ENCODE results near the gene MAP2. TPM values are rescaled to one million over a fixed set of nuclear protein-coding genes. Genes with fewer than 3 reads are reported as not detected.

The MAP2 gene
- total RNA-seq, 1 experiment from 2014 or later = 7.4 TPM

- intact Hi-C loops (cut with micrococcal nuclease) = no loop called here
- H3K27me3 ChIP-seq (ENCODE audit: insufficient read depth, low read length) = no peaks in the 10 kb centered on the region
- H3K9ac ChIP-seq (ENCODE audit: low read length) = no peak overlapping the region
- no peaks in the 10 kb centered on the region for H3K36me3 ChIP-seq (ENCODE audit: control insufficient read depth in 1 of 2, insufficient read depth in 2 of 2, low read length in 2 of 2)
- H3K79me2 ChIP-seq (ENCODE audit: insufficient read depth, low read length) = no peaks in the 10 kb centered on the region
- H3K9me2 ChIP-seq (ENCODE audit: insufficient read depth) = no peaks in the 10 kb centered on the region
- BruUV-seq (replicated peaks) = no TSS peak
- H3K4me3 ChIP-seq (replicated peaks in 1 of 2; ENCODE audit: low read depth in 1 of 2, low read length in 2 of 2) = no peak overlapping the region
- POLR2A ChIA-PET = interaction anchor here (1.1 kb wide), 1 partner anchor 42 kb away, joined by 3 read pairs; no protein-coding TSS in a partner anchor
- H4K20me1 ChIP-seq (ENCODE audit: insufficient read depth) = no peaks in the 10 kb centered on the region
- H3K4me1 ChIP-seq (ENCODE audit: control insufficient read depth in 1 of 2, insufficient read depth in 2 of 2, low read length in 2 of 2) = peaks cover 9 to 15% of the 10 kb centered on the region in 2 experiments
- peak; percentile 34; the same call in 1 of the 2 replicates for ATAC-seq
- H3K4me2 ChIP-seq (ENCODE audit: low read length) = peak overlapping the region; percentile 49
- TF ChIP-seq MAX (IDR thresholded peaks at IDR 0.05) (peak; percentile 25; the same call in 1 of the 2 replicates), CTCF (IDR thresholded peaks at IDR 0.05 in 2 of 3, conservative IDR thresholded peaks at IDR 0.05 in 1 of 3; ENCODE audit: borderline replicate concordance in 1 of 3, insufficient read depth in 1 of 3, low read depth in 2 of 3, low read length in 2 of 3) (no peak), CBX3 (IDR thresholded peaks at IDR 0.05; ENCODE audit: low read depth) (0 out of 2 replicates have a peak, but pooled peaks have one; percentile 4)
- CTCF ChIA-PET = no interaction called here
- no peak overlapping the region for H3K27ac ChIP-seq (ENCODE audit: low read depth, low read length)
- H3K9me3 ChIP-seq (ENCODE audit: control insufficient read depth in 1 of 2, insufficient read depth in 1 of 2, low read depth in 1 of 2, low read length in 2 of 2) = no peaks in the 10 kb centered on the region
- H2AFZ ChIP-seq (ENCODE audit: low read depth, low read length, poor library complexity, severe bottlenecking) = no peak overlapping the region
- RAD21 ChIA-PET (ENCODE audit: low non-redundant PET in 1 of 2, low total read pairs in 2 of 2, uncharacterized antibody in 2 of 2, unreplicated experiment in 2 of 2) = no interaction called here
- no peak for DNase-seq (ENCODE audit: low read depth, low spot score)
These were observed 41.1 kb upstream of the MAP2 start for GRCh38 chr2:209382775-209383174.

GRCh38 chr2:209383212-209383611 is 40.6 kb upstream of the MAP2 start:
- no peaks in the 10 kb centered on the region for H3K9me2 ChIP-seq (ENCODE audit: insufficient read depth)
- H3K4me1 ChIP-seq (ENCODE audit: control insufficient read depth in 1 of 2, insufficient read depth in 2 of 2, low read length in 2 of 2) = peaks cover 9 to 15% of the 10 kb centered on the region in 2 experiments
- RAD21 ChIA-PET (ENCODE audit: low non-redundant PET in 1 of 2, low total read pairs in 2 of 2, uncharacterized antibody in 2 of 2, unreplicated experiment in 2 of 2) = no interaction called here
- H3K79me2 ChIP-seq (ENCODE audit: insufficient read depth, low read length) = no peaks in the 10 kb centered on the region
- H2AFZ ChIP-seq (ENCODE audit: low read depth, low read length, poor library complexity, severe bottlenecking) = peak overlapping the region; percentile 14
- CTCF ChIA-PET = no interaction called here
- no peak overlapping the region for H3K9ac ChIP-seq (ENCODE audit: low read length)
- H3K36me3 ChIP-seq (ENCODE audit: control insufficient read depth in 1 of 2, insufficient read depth in 2 of 2, low read length in 2 of 2) = no peaks in the 10 kb centered on the region
- H4K20me1 ChIP-seq (ENCODE audit: insufficient read depth) = no peaks in the 10 kb centered on the region
- ATAC-seq = peak; percentile 57
- POLR2A ChIA-PET = interaction anchor here (1.1 kb wide), 1 partner anchor 41 kb away, joined by 3 read pairs; no protein-coding TSS in a partner anchor
- H3K4me2 ChIP-seq (ENCODE audit: low read length) = peak overlapping the region; percentile 49
- no peaks in the 10 kb centered on the region for H3K9me3 ChIP-seq (ENCODE audit: control insufficient read depth in 1 of 2, insufficient read depth in 1 of 2, low read depth in 1 of 2, low read length in 2 of 2)
- H3K4me3 ChIP-seq (replicated peaks in 1 of 2; ENCODE audit: low read depth in 1 of 2, low read length in 2 of 2) = no peak overlapping the region
- no peaks in the 10 kb centered on the region for H3K27me3 ChIP-seq (ENCODE audit: insufficient read depth, low read length)
- H3K27ac ChIP-seq (ENCODE audit: low read depth, low read length) = no peak overlapping the region
- intact Hi-C loops (cut with micrococcal nuclease) = no loop called here
- peak; percentile 79 for DNase-seq (ENCODE audit: low read depth, low spot score)
- BruUV-seq (replicated peaks) = no TSS peak
- TF ChIP-seq CBX3 (IDR thresholded peaks at IDR 0.05; ENCODE audit: low read depth) = peak; percentile 87
- TF ChIP-seq ATF3 (IDR thresholded peaks at IDR 0.05) = peak; percentile 66; the same call in 1 of the 2 replicates
- TF ChIP-seq FOSL1 (IDR thresholded peaks at IDR 0.05; ENCODE audit: low read depth) = peak; percentile 91
- TF ChIP-seq REST (IDR thresholded peaks at IDR 0.05; ENCODE audit: low read depth) = no peak
- TF ChIP-seq CTCF (IDR thresholded peaks at IDR 0.05 in 2 of 3, conservative IDR thresholded peaks at IDR 0.05 in 1 of 3; ENCODE audit: borderline replicate concordance in 1 of 3, insufficient read depth in 1 of 3, low read depth in 2 of 3, low read length in 2 of 3) = no peak
- TF ChIP-seq EZH2phosphoT487 (IDR thresholded peaks at IDR 0.05; ENCODE audit: borderline replicate concordance) = no peak
- peak; percentile 66 for TF ChIP-seq TCF7L2 (IDR thresholded peaks at IDR 0.05; ENCODE audit: borderline replicate concordance, extremely low read depth, insufficient read depth, insufficient read length)
- no peak for TF ChIP-seq ZFX (IDR thresholded peaks at IDR 0.05)
- TF ChIP-seq SIN3A (IDR thresholded peaks at IDR 0.05; ENCODE audit: low read depth) = peak; percentile 77; the same call in 1 of the 2 replicates
